ENCODE results near the gene EMP2.
"Not testable (repeated sequence)": the region's sequence is repeated elsewhere in the genome, so short reads cannot be mapped to it uniquely, and the experiment has no call there.

Gene EMP2

GRCh38 chr16:10536814-10537389, 43.5 kb downstream of the EMP2 start:
- Histone ChIP-seq H3K27ac (ENCODE audit: low read depth, low read length) (no peak overlapping the region), H3K27me3 (ENCODE audit: low read length) (no peaks in the 10 kb centered on the region), H3K36me3 (ENCODE audit: low read length) (no peaks in the 10 kb centered on the region)

GRCh38 chr16:10536328-10536727, 44.1 kb downstream of the EMP2 start:
- H3K27ac ChIP-seq (ENCODE audit: low read depth, low read length); H3K27me3 ChIP-seq (ENCODE audit: low read length); H3F3A ChIP-seq (ENCODE audit: insufficient read depth); H3K9ac ChIP-seq (ENCODE audit: low read length); H2AFZ ChIP-seq (ENCODE audit: low read depth, low read length, severe bottlenecking); H4K20me1 ChIP-seq (ENCODE audit: low read depth, low read length); H3K79me2 ChIP-seq (ENCODE audit: insufficient read depth, low read length); H3K9me3 ChIP-seq (ENCODE audit: insufficient read depth, low read length); H3K4me2 ChIP-seq (ENCODE audit: low read depth, low read length, poor library complexity, severe bottlenecking); H3K36me3 ChIP-seq (ENCODE audit: low read length); H3K4me3 ChIP-seq (ENCODE audit: insufficient read depth, low read length, poor library complexity, severe bottlenecking); H3K9me2 ChIP-seq (replicated peaks; ENCODE audit: insufficient read depth, low read length): not testable (repeated sequence)

More at GRCh38 chr16:10536814-10537389, 43.5 kb downstream of the EMP2 start:
- no peaks in the 10 kb centered on the region for H3F3A ChIP-seq (ENCODE audit: insufficient read depth)
- no peak for TF ChIP-seq CTCF (IDR thresholded peaks at IDR 0.05; ENCODE audit: insufficient read depth, low read length, poor library complexity, severe bottlenecking)
- TF ChIP-seq EZH2phosphoT487 (conservative IDR thresholded peaks at IDR 0.05; ENCODE audit: low read length): no peak
- H3K9me3 ChIP-seq (ENCODE audit: insufficient read depth, low read length): no peaks in the 10 kb centered on the region
- H3K9ac ChIP-seq (ENCODE audit: low read length): no peak overlapping the region
- H3K4me3 ChIP-seq (ENCODE audit: insufficient read depth, low read length, poor library complexity, severe bottlenecking): no peak overlapping the region
- H3K4me2 ChIP-seq (ENCODE audit: low read depth, low read length, poor library complexity, severe bottlenecking): no peak overlapping the region
- no peak overlapping the region for H2AFZ ChIP-seq (ENCODE audit: low read depth, low read length, severe bottlenecking)
- no peaks in the 10 kb centered on the region for H4K20me1 ChIP-seq (ENCODE audit: low read depth, low read length)
- H3K9me2 ChIP-seq (replicated peaks; ENCODE audit: insufficient read depth, low read length): no peaks in the 10 kb centered on the region
- H3K79me2 ChIP-seq (ENCODE audit: insufficient read depth, low read length): no peaks in the 10 kb centered on the region

GRCh38 chr16:10535461-10535860, 44.9 kb downstream of the EMP2 start:
- H2AFZ ChIP-seq (ENCODE audit: low read depth, low read length, severe bottlenecking): no peak overlapping the region
- H3K4me3 ChIP-seq (ENCODE audit: insufficient read depth, low read length, poor library complexity, severe bottlenecking): no peak overlapping the region
- no peak overlapping the region for H3K27ac ChIP-seq (ENCODE audit: low read depth, low read length)
- no peaks in the 10 kb centered on the region for H3K27me3 ChIP-seq (ENCODE audit: low read length)
- no peaks in the 10 kb centered on the region for H3K36me3 ChIP-seq (ENCODE audit: low read length)
- H4K20me1 ChIP-seq (ENCODE audit: low read depth, low read length): no peaks in the 10 kb centered on the region
- H3F3A ChIP-seq (ENCODE audit: insufficient read depth): no peaks in the 10 kb centered on the region
- no peaks in the 10 kb centered on the region for H3K9me2 ChIP-seq (replicated peaks; ENCODE audit: insufficient read depth, low read length)
- H3K4me2 ChIP-seq (ENCODE audit: low read depth, low read length, poor library complexity, severe bottlenecking): no peak overlapping the region
- H3K9ac ChIP-seq (ENCODE audit: low read length): no peak overlapping the region
- TF ChIP-seq CTCF (IDR thresholded peaks at IDR 0.05; ENCODE audit: insufficient read depth, low read length, poor library complexity, severe bottlenecking) (no peak), EZH2phosphoT487 (conservative IDR thresholded peaks at IDR 0.05; ENCODE audit: low read length) (no peak)
- H3K9me3 ChIP-seq (ENCODE audit: insufficient read depth, low read length): no peaks in the 10 kb centered on the region
- no peaks in the 10 kb centered on the region for H3K79me2 ChIP-seq (ENCODE audit: insufficient read depth, low read length)

GRCh38 chr16:10534748-10535147, 45.6 kb downstream of the EMP2 start:
- no peak overlapping the region for H3K4me2 ChIP-seq (ENCODE audit: low read depth, low read length, poor library complexity, severe bottlenecking)
- no peak overlapping the region for H3K9ac ChIP-seq (ENCODE audit: low read length)
- H3K9me3 ChIP-seq (ENCODE audit: insufficient read depth, low read length): no peaks in the 10 kb centered on the region
- no peak for TF ChIP-seq EZH2phosphoT487 (conservative IDR thresholded peaks at IDR 0.05; ENCODE audit: low read length)
- no peak for TF ChIP-seq CTCF (IDR thresholded peaks at IDR 0.05; ENCODE audit: insufficient read depth, low read length, poor library complexity, severe bottlenecking)
- H3K27me3 ChIP-seq (ENCODE audit: low read length): no peaks in the 10 kb centered on the region
- no peaks in the 10 kb centered on the region for H3K79me2 ChIP-seq (ENCODE audit: insufficient read depth, low read length)
- H3K27ac ChIP-seq (ENCODE audit: low read depth, low read length): no peak overlapping the region
- H3K9me2 ChIP-seq (replicated peaks; ENCODE audit: insufficient read depth, low read length): no peaks in the 10 kb centered on the region
- H3K4me3 ChIP-seq (ENCODE audit: insufficient read depth, low read length, poor library complexity, severe bottlenecking): no peak overlapping the region
- no peaks in the 10 kb centered on the region for H3K36me3 ChIP-seq (ENCODE audit: low read length)
- no peaks in the 10 kb centered on the region for H4K20me1 ChIP-seq (ENCODE audit: low read depth, low read length)
- no peaks in the 10 kb centered on the region for H3F3A ChIP-seq (ENCODE audit: insufficient read depth)
- no peak overlapping the region for H2AFZ ChIP-seq (ENCODE audit: low read depth, low read length, severe bottlenecking)

- H3K9me3 ChIP-seq (ENCODE audit: insufficient read depth, low read length); H3K27ac ChIP-seq (ENCODE audit: low read depth, low read length); H3K4me2 ChIP-seq (ENCODE audit: low read depth, low read length, poor library complexity, severe bottlenecking): not testable (repeated sequence)
Measured at GRCh38 chr16:10533612-10534011, 46.8 kb downstream of the EMP2 start.

More at GRCh38 chr16:10533612-10534011, 46.8 kb downstream of the EMP2 start:
- H3K9ac ChIP-seq (ENCODE audit: low read length); H3K4me3 ChIP-seq (ENCODE audit: insufficient read depth, low read length, poor library complexity, severe bottlenecking); H4K20me1 ChIP-seq (ENCODE audit: low read depth, low read length); H2AFZ ChIP-seq (ENCODE audit: low read depth, low read length, severe bottlenecking); H3F3A ChIP-seq (ENCODE audit: insufficient read depth); H3K9me2 ChIP-seq (replicated peaks; ENCODE audit: insufficient read depth, low read length); H3K36me3 ChIP-seq (ENCODE audit: low read length); H3K27me3 ChIP-seq (ENCODE audit: low read length); H3K79me2 ChIP-seq (ENCODE audit: insufficient read depth, low read length): not testable (repeated sequence)

Measured in SU-DHL-6 (cell line).